ENCODE measurements around the gene ADGRB3. TPM values are rescaled to one million over a fixed set of nuclear protein-coding genes. Genes with fewer than 3 reads are reported as not detected.

ADGRB3 gene
- total RNA-seq, 1 donor from 2014 or later, result 8.9 TPM

GRCh38 chr6:68754681-68755213 lies 119.7 kb downstream of the ADGRB3 start:
- Mint-ChIP-seq H3K27ac (ENCODE audit: unreplicated experiment) (no peak overlapping the region), H3K9me3 (ENCODE audit: unreplicated experiment) (no peaks in the 10 kb centered on the region), H3K4me3 (ENCODE audit: unreplicated experiment) (no peak overlapping the region), H3K4me1 (ENCODE audit: unreplicated experiment) (no peaks in the 10 kb centered on the region), H3K27me3 (ENCODE audit: unreplicated experiment) (peaks cover 4% of the 10 kb centered on the region), H3K36me3 (ENCODE audit: unreplicated experiment) (no peaks in the 10 kb centered on the region)
- no peak for DNase-seq (ENCODE audit: extremely low spot score, unreplicated experiment)
- TF ChIP-seq CTCF (IDR thresholded peaks at IDR 0.05), result no peak

GRCh38 chr6:68756454-68757375 lies 121.6 kb downstream of the ADGRB3 start:
- no peak for DNase-seq (ENCODE audit: extremely low spot score, unreplicated experiment)
- H3K36me3 Mint-ChIP-seq (ENCODE audit: unreplicated experiment), result no peaks in the 10 kb centered on the region
- no peaks in the 10 kb centered on the region for H3K9me3 Mint-ChIP-seq (ENCODE audit: unreplicated experiment)
- TF ChIP-seq CTCF (IDR thresholded peaks at IDR 0.05), result no peak
- H3K4me3 Mint-ChIP-seq (ENCODE audit: unreplicated experiment), result no peak overlapping the region
- H3K27ac Mint-ChIP-seq (ENCODE audit: unreplicated experiment), result no peak overlapping the region
- H3K27me3 Mint-ChIP-seq (ENCODE audit: unreplicated experiment), result peaks cover 4% of the 10 kb centered on the region
- no peaks in the 10 kb centered on the region for H3K4me1 Mint-ChIP-seq (ENCODE audit: unreplicated experiment)

- Mint-ChIP-seq H3K27ac (ENCODE audit: unreplicated experiment) (no peak overlapping the region), H3K4me3 (ENCODE audit: unreplicated experiment) (no peak overlapping the region), H3K4me1 (ENCODE audit: unreplicated experiment) (no peaks in the 10 kb centered on the region), H3K9me3 (ENCODE audit: unreplicated experiment) (no peaks in the 10 kb centered on the region), H3K27me3 (ENCODE audit: unreplicated experiment) (peaks cover 4% of the 10 kb centered on the region), H3K36me3 (ENCODE audit: unreplicated experiment) (no peaks in the 10 kb centered on the region)
- TF ChIP-seq CTCF (IDR thresholded peaks at IDR 0.05), result no peak
- no peak for DNase-seq (ENCODE audit: extremely low spot score, unreplicated experiment)
These were observed 122.7 kb downstream of the ADGRB3 start for GRCh38 chr6:68757821-68758220.

- H3K9me3 Mint-ChIP-seq (ENCODE audit: unreplicated experiment), result no peaks in the 10 kb centered on the region
- no peak for TF ChIP-seq CTCF (IDR thresholded peaks at IDR 0.05)
- H3K4me3 Mint-ChIP-seq (ENCODE audit: unreplicated experiment), result no peak overlapping the region
- H3K4me1 Mint-ChIP-seq (ENCODE audit: unreplicated experiment), result no peaks in the 10 kb centered on the region
- H3K36me3 Mint-ChIP-seq (ENCODE audit: unreplicated experiment), result no peaks in the 10 kb centered on the region
- H3K27ac Mint-ChIP-seq (ENCODE audit: unreplicated experiment), result no peak overlapping the region
- H3K27me3 Mint-ChIP-seq (ENCODE audit: unreplicated experiment), result peaks cover 4% of the 10 kb centered on the region
- no peak for DNase-seq (ENCODE audit: extremely low spot score, unreplicated experiment)
These were observed 123.5 kb downstream of the ADGRB3 start for GRCh38 chr6:68758559-68758958.

GRCh38 chr6:68760485-68760884 lies 125.4 kb downstream of the ADGRB3 start:
- no peak overlapping the region for H3K27ac Mint-ChIP-seq (ENCODE audit: unreplicated experiment)
- no peaks in the 10 kb centered on the region for H3K27me3 Mint-ChIP-seq (ENCODE audit: unreplicated experiment)
- H3K4me3 Mint-ChIP-seq (ENCODE audit: unreplicated experiment), result no peak overlapping the region
- H3K4me1 Mint-ChIP-seq (ENCODE audit: unreplicated experiment), result no peaks in the 10 kb centered on the region
- no peaks in the 10 kb centered on the region for H3K9me3 Mint-ChIP-seq (ENCODE audit: unreplicated experiment)
- no peak for TF ChIP-seq CTCF (IDR thresholded peaks at IDR 0.05)
- peaks cover 2% of the 10 kb centered on the region for H3K36me3 Mint-ChIP-seq (ENCODE audit: unreplicated experiment)
- DNase-seq (ENCODE audit: extremely low spot score, unreplicated experiment), result no peak

All from osteocyte (in vitro differentiated cells).